Endometrial microvascular endothelial cells (primary cell): Measurements from ENCODE around the gene NUP153. TPM values are rescaled to one million over a fixed set of nuclear protein-coding genes. Genes with fewer than 3 reads are reported as not detected.

Source experiments
- in situ Hi-C: cut with HindIII; loops from 2 replicates; pipeline ENCODE4 v1.10.0; 2017; ENCODE audit warnings: low sequenced_read_pairs, low pct_unique_long_range_greater_than_20kb; ENCODE audit errors: inconsistent ontology term
- total RNA-seq: library from RNA; depleted of rRNA; stranded (reverse); fragments of >200 nt; gene quantifications from one replicate; pipeline ENCODE4 v1.2.3, GENCODE V29; 2015; ENCODE audit errors: inconsistent ontology term

The NUP153 gene
- total RNA-seq, 1 donor from 2014 or later: 43.0 TPM

- in situ Hi-C loops: no loop called here
These were observed 33.0 kb downstream of the NUP153 start for GRCh38 chr6:17673543-17674254.

- in situ Hi-C loops: no loop called here
These were observed 34.5 kb downstream of the NUP153 start for GRCh38 chr6:17672064-17672718.

- in situ Hi-C loops: no loop called here
These were observed 40.1 kb downstream of the NUP153 start for GRCh38 chr6:17666646-17667045.

GRCh38 chr6:17665132-17665531 is 41.6 kb downstream of the NUP153 start:
- in situ Hi-C loops: no loop called here

GRCh38 chr6:17663226-17663625 is 43.5 kb downstream of the NUP153 start:
- in situ Hi-C loops: no loop called here

- in situ Hi-C loops: no loop called here
These were observed 44.1 kb downstream of the NUP153 start for GRCh38 chr6:17662585-17662984.

- in situ Hi-C loops: no loop called here
These were observed 50.1 kb downstream of the NUP153 start for GRCh38 chr6:17656644-17657043.

- in situ Hi-C loops: no loop called here
These were observed 50.6 kb downstream of the NUP153 start for GRCh38 chr6:17656092-17656491.

GRCh38 chr6:17653198-17653882 is 53.4 kb downstream of the NUP153 start:
- in situ Hi-C loops: no loop called here

GRCh38 chr6:17650656-17651309 is 55.9 kb downstream of the NUP153 start:
- in situ Hi-C loops: no loop called here

- in situ Hi-C loops: no loop called here
These were observed 58.0 kb downstream of the NUP153 start for GRCh38 chr6:17648745-17649144.

- in situ Hi-C loops: no loop called here
These were observed 66.2 kb downstream of the NUP153 start for GRCh38 chr6:17640477-17640917.

- in situ Hi-C loops: no loop called here
These were observed 68.5 kb downstream of the NUP153 start for GRCh38 chr6:17638212-17638715.

GRCh38 chr6:17635568-17635967 is 71.2 kb downstream of the NUP153 start:
- in situ Hi-C loops: no loop called here

GRCh38 chr6:17633465-17634188 is 73.1 kb downstream of the NUP153 start:
- in situ Hi-C loops: no loop called here

- in situ Hi-C loops: no loop called here
These were observed 73.8 kb downstream of the NUP153 start for GRCh38 chr6:17632934-17633333.

- in situ Hi-C loops: no loop called here
These were observed 76.1 kb downstream of the NUP153 start for GRCh38 chr6:17630511-17631073.

GRCh38 chr6:17629824-17630510 is 76.8 kb downstream of the NUP153 start:
- in situ Hi-C loops: no loop called here
